GM12801 (cell line): ENCODE measurements around the gene SYT9.

ENCODE experiments used
- TF ChIP-seq, protein P1 (sequence below): IDR thresholded peaks from one replicate; pipeline ENCODE4 v1.5.1; 2011; ENCODE audit warnings: control low read depth; ENCODE audit not compliant: insufficient read length; ENCODE audit errors: extremely low read depth

SYT9 gene

GRCh38 chr11:7270233-7270865, 18.6 kb downstream of the SYT9 start:
- TF ChIP-seq, protein P1, sequence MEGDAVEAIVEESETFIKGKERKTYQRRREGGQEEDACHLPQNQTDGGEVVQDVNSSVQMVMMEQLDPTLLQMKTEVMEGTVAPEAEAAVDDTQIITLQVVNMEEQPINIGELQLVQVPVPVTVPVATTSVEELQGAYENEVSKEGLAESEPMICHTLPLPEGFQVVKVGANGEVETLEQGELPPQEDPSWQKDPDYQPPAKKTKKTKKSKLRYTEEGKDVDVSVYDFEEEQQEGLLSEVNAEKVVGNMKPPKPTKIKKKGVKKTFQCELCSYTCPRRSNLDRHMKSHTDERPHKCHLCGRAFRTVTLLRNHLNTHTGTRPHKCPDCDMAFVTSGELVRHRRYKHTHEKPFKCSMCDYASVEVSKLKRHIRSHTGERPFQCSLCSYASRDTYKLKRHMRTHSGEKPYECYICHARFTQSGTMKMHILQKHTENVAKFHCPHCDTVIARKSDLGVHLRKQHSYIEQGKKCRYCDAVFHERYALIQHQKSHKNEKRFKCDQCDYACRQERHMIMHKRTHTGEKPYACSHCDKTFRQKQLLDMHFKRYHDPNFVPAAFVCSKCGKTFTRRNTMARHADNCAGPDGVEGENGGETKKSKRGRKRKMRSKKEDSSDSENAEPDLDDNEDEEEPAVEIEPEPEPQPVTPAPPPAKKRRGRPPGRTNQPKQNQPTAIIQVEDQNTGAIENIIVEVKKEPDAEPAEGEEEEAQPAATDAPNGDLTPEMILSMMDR = no peak

- TF ChIP-seq, protein P1 = no peak
Measured at GRCh38 chr11:7272373-7272772, 20.7 kb downstream of the SYT9 start.

DNA sequence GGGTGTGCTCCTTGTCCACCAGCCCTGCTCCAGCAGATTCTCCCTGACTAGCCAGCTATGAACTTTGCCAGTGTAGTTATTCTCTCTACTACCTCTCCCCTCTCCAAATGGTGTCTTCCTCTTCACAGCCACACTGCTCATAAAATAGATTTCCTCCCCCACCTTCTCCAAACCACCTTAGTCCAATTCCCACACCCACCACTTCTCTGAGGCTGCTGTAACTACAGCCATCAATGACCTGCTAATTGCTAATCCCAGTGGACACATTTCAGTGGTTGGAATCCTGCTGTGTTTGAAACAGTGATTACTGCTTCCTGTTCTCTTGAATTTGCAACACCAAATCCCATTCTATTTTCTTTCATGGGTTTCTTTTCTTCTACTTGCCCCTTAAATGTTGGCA, 23.4 kb downstream of the SYT9 start:
- TF ChIP-seq, protein P1 = no peak

GRCh38 chr11:7278314-7278917, 26.7 kb downstream of the SYT9 start:
- TF ChIP-seq, protein P1 = no peak

DNA sequence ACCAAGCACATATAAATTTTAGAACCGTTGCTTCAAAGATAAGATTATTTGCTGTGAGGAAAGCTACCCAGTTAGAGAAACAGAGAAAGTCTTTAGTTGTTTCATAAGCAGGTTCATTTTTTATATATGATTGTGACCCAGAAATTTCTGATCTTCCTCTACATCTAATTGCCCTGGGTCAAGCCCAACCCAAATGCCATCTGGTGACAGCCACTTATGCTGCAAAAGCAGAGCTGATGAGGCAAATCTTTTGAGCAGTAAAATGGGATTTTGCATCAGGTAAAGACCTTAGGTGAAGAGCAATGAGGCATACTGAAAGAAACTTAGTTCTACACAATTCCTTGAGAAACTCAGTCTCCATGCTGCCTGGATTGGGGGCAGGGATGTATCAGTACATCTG, 28.0 kb downstream of the SYT9 start:
- TF ChIP-seq, protein P1 = no peak

- TF ChIP-seq, protein P1 = no peak
Measured at GRCh38 chr11:7281079-7281478, 29.4 kb downstream of the SYT9 start.

- TF ChIP-seq, protein P1 = no peak
Measured at GRCh38 chr11:7281809-7282208, 30.1 kb downstream of the SYT9 start.

DNA sequence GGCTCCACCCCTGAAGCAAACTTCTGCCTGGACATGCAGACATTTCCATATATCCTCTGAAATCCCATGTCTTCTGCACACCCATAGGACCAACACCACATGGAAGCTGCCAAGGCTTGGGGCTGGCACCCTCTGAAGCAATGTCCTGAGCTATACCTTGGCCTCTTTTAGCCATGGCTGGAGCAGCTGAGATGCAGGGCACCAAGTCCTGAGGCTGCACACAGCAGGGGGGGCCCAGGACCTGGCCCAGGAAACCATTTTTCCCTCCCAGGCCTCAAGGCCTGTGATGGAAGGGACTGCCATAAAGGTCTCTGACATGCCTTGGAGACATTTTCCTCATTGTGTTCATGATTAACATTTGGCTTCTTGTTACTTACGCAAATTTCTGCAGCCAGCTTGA, 34.5 kb downstream of the SYT9 start:
- TF ChIP-seq, protein P1 = no peak
